PC-3 (cell line): Measurements from ENCODE around the gene GAL. TPM values are rescaled to one million over a fixed set of nuclear protein-coding genes. Genes with fewer than 3 reads are reported as not detected.
A peak's percentile ranks its signal among the peaks of the same experiment; 100 is the strongest.

Experiments
- ATAC-seq: fragments of 200-7000 bp; cut with Tn5 transposase; 2 replicates; pipeline ENCODE4 v1.9.1; 2020; ENCODE audit warnings: mild to moderate bottlenecking, moderate library complexity
- BruUV-seq: library from RNA; stranded (reverse); fragments of 400-500 nt; replicated peaks from 2 replicates; lab custom pipeline; 2021; lab: Mats Ljungman, UMichigan
- CTCF ChIA-PET: fragments of 300-600 bp; sonication (Branson Sonifier 250); formaldehyde crosslinking; loops from one replicate; lab custom pipeline; 2022; ENCODE audit warnings: antibody characterized with exemption; lab: Charles Lee
- POLR2A ChIA-PET: fragments of 300-600 bp; sonication (Branson Sonifier 250); formaldehyde crosslinking; loops from one replicate; lab custom pipeline; 2022; ENCODE audit warnings: antibody characterized with exemption; ENCODE audit not compliant: unreplicated experiment; lab: Charles Lee
- DNase-seq: peaks from one replicate; pipeline ENCODE4 v3.0.0-alpha.2; 2015
- H2AFZ ChIP-seq: fragments of 300-600 bp; sonication (generic); 2 replicates; pipeline ENCODE4 v1.6.0; 2016; ENCODE audit warnings: antibody characterized with exemption, low read length
- H3F3A ChIP-seq: fragments of 300-600 bp; sonication (generic); one replicate; pipeline ENCODE4 v1.6.0; 2017; ENCODE audit warnings: antibody characterized with exemption, low read length, control low read depth, mild to moderate bottlenecking; ENCODE audit not compliant: unreplicated experiment
- H3K27ac ChIP-seq: fragments of 300-600 bp; sonication (generic); 2 replicates; pipeline ENCODE4 v1.5.1; 2016; ENCODE audit warnings: mild to moderate bottlenecking, low read length
- H3K27me3 ChIP-seq: fragments of 300-600 bp; sonication (generic); 2 replicates; pipeline ENCODE4 v1.6.1; 2016; ENCODE audit warnings: low read length, mixed read lengths
- H3K36me3 ChIP-seq: fragments of 300-600 bp; sonication (generic); 2 replicates; pipeline ENCODE4 v1.6.1; 2016; ENCODE audit warnings: low read depth, mixed run types, low read length, mixed read lengths
- H3K4me1 ChIP-seq: fragments of 300-600 bp; sonication (generic); 2 replicates; pipeline ENCODE4 v1.5.1; 2016; ENCODE audit warnings: low read length; ENCODE audit not compliant: insufficient read depth
- H3K4me2 ChIP-seq: fragments of 300-600 bp; sonication (generic); 2 replicates; pipeline ENCODE4 v1.6.0; 2016; ENCODE audit warnings: low read length
- H3K4me3 ChIP-seq: fragments of 300-600 bp; sonication (generic); 2 replicates; pipeline ENCODE4 v1.5.1; 2016; ENCODE audit warnings: mild to moderate bottlenecking, low read length, mixed read lengths
- H3K79me2 ChIP-seq: fragments of 300-600 bp; sonication (generic); 2 replicates; pipeline ENCODE4 v1.6.1; 2017; ENCODE audit warnings: low read length, mixed read lengths
- H3K9ac ChIP-seq: fragments of 300-600 bp; sonication (generic); 2 replicates; pipeline ENCODE4 v1.6.0; 2016; ENCODE audit warnings: mild to moderate bottlenecking, low read length
- H3K9me2 ChIP-seq: fragments of 300-600 bp; sonication (generic); replicated peaks from 2 replicates; pipeline ENCODE4 v1.6.1; 2016; ENCODE audit warnings: mixed run types, low read length, mixed read lengths
- H3K9me3 ChIP-seq: fragments of 300-600 bp; sonication (generic); 2 replicates; pipeline ENCODE4 v1.6.1; 2016; ENCODE audit warnings: low read length, mixed read lengths
- H4K20me1 ChIP-seq: fragments of 300-600 bp; sonication (generic); 2 replicates; pipeline ENCODE4 v1.6.1; 2016; ENCODE audit warnings: low read length, mixed read lengths
- CTCF ChIP-seq: fragments of 300-600 bp; sonication (generic); conservative IDR thresholded peaks from 2 replicates; pipeline ENCODE4 v1.5.1; 2017; ENCODE audit warnings: antibody characterized with exemption, low read depth, mild to moderate bottlenecking, low read length
- EZH2 ChIP-seq: fragments of 300-600 bp; sonication (generic); IDR thresholded peaks from one replicate; pipeline ENCODE4 v1.6.1; 2017; ENCODE audit warnings: antibody characterized with exemption, mild to moderate bottlenecking, low read length; ENCODE audit not compliant: unreplicated experiment
- EZH2phosphoT487 ChIP-seq: fragments of 300-600 bp; sonication (generic); IDR thresholded peaks from 2 replicates; pipeline ENCODE4 v1.6.1; 2018; ENCODE audit warnings: mild to moderate bottlenecking, antibody characterized with exemption, low read length, borderline replicate concordance
- intact Hi-C: fragments of 100-400 bp; cut with micrococcal nuclease; formaldehyde crosslinking; loops from 2 replicates; pipeline ENCODE4 v1.9.0; 2023
- total RNA-seq: library from RNA; depleted of rRNA; stranded (reverse); fragments of >200 nt; gene quantifications from 2 replicates; pipeline ENCODE4 v1.2.3, GENCODE V29; 2014

Gene GAL
- total RNA-seq, 1 experiment from 2014 or later, result 32.2 TPM

DNA sequence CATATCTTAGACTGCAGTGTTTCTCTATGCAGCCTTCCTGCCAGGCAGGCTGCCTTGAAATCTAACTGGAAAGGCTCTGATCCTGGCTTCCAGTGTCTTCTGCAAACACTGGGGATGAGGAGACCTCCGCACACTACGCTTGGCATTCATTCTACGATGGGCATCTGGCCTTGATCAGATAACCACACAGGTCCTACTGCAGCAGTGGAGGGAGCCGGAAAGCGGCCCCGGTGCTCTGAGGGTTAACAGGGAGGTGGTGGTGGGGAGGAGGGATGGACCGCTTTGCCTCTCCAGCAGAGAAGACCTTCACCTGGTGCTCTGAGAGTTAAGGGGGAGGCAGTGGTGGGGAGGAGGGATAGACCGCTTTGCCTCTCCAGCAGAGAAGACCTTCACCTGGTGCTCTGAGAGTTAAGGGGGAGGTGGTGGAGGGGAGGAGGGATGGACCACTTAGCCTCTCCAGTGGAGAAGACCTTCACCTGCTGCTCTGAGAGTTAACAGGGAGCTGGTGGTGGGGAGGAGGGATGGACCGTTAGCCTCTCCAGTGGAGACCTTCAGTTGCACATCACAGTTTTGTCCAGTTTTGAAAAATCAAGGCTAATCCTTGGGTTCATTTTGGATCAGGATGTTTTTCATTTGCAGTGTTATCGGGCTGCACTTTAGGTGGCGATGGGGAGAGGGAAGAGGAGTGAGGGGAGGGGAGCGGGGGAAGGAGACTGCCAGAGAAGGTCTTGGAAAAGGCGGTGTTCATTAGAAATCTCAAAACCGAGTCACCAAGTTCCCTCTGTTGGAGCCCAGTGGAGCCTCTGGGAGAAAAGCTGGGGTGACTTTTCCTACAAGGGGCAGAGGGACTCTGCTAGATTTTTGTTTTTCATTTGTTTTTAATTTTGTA lies 5.6 kb downstream of the GAL start:
- Histone ChIP-seq H3K9me2 (no peaks in the 10 kb centered on the region), H3F3A (no peaks in the 10 kb centered on the region), H3K27ac (no peak overlapping the region), H2AFZ (no peak overlapping the region), H3K4me1 (no peaks in the 10 kb centered on the region; the same call in 1 of the 2 replicates), H4K20me1 (no peaks in the 10 kb centered on the region), H3K4me3 (no peak overlapping the region), H3K9me3 (no peaks in the 10 kb centered on the region), H3K27me3 (peaks cover 8% of the 10 kb centered on the region), H3K9ac (no peak overlapping the region), H3K4me2 (no peak overlapping the region), H3K79me2 (no peaks in the 10 kb centered on the region), H3K36me3 (no peaks in the 10 kb centered on the region)
- no TSS peak for BruUV-seq
- TF ChIP-seq EZH2phosphoT487, result no peak
- no peak for TF ChIP-seq CTCF
- no peak for TF ChIP-seq EZH2
- DNase-seq (no peak), ATAC-seq (no peak)
- POLR2A ChIA-PET, result no interaction called here
- CTCF ChIA-PET, result interaction anchor here (0.6 kb wide), 1 partner anchor 328 kb away, joined by 6 read pairs; no protein-coding TSS in a partner anchor
- intact Hi-C loops, result no loop called here

DNA sequence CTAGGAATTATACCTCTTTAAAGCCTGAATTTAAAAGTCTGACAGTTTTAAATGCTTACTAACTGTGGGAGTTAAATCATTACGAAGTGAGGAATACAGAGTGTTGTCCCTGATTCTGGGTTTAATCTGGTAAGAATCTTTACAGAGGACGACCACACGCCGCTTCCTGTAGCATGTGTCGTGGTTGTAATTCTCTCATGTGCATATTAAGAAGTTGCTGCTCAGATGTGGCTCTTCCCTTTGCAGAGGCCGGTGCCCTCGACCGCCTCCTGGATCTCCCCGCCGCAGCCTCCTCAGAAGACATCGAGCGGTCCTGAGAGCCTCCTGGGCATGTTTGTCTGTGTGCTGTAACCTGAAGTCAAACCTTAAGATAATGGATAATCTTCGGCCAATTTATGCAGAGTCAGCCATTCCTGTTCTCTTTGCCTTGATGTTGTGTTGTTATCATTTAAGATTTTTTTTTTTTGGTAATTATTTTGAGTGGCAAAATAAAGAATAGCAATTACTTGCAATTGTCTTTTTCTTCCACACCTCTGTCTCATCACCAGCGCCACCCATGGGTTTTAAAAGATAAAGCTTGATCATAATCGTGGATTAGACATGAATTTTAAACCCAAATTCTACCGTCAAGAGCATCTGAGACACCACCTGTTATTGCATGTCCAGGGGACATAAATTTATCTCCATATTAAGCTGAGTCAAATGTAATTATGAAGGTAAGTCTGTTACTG lies 6.5 kb downstream of the GAL start:
- H3K9ac ChIP-seq, result no peak overlapping the region
- intact Hi-C loops, result no loop called here
- DNase-seq (no peak), ATAC-seq (no peak)
- H3K4me3 ChIP-seq, result no peak overlapping the region
- H3K9me3 ChIP-seq, result no peaks in the 10 kb centered on the region
- no peaks in the 10 kb centered on the region for H3K9me2 ChIP-seq
- H3F3A ChIP-seq, result no peaks in the 10 kb centered on the region
- TF ChIP-seq CTCF (peak; percentile 55), EZH2phosphoT487 (no peak), EZH2 (no peak)
- H2AFZ ChIP-seq, result no peak overlapping the region
- H3K36me3 ChIP-seq, result no peaks in the 10 kb centered on the region
- ChIA-PET POLR2A (no interaction called here), CTCF (interaction anchor here (0.7 to 1.6 kb wide), 2 partner anchors 58 to 127 kb away, joined by 5 to 7 read pairs; no protein-coding TSS in a partner anchor)
- BruUV-seq, result no TSS peak
- H3K27ac ChIP-seq, result no peak overlapping the region
- H3K79me2 ChIP-seq, result no peaks in the 10 kb centered on the region
- H3K27me3 ChIP-seq, result no peaks in the 10 kb centered on the region; the same call in 1 of the 2 replicates
- H4K20me1 ChIP-seq, result no peaks in the 10 kb centered on the region
- no peaks in the 10 kb centered on the region for H3K4me1 ChIP-seq
- no peak overlapping the region for H3K4me2 ChIP-seq
